ENCODE data around the gene SLC8A1.

GRCh38 chr2:40324656-40325055 lies 127.2 kb downstream of the SLC8A1 start:
- TF ChIP-seq CTCF (IDR thresholded peaks at IDR 0.05; ENCODE audit: insufficient read depth, low read length) (no peak), POLR2AphosphoS5 (IDR thresholded peaks at IDR 0.05; ENCODE audit: low read depth) (no peak), REST (IDR thresholded peaks at IDR 0.05; ENCODE audit: insufficient replicate concordance, low read depth) (no peak)

Data from HL-60 (cell line).